Caco-2 (cell line): ENCODE measurements around the gene SPATA2L. TPM values are rescaled to one million over a fixed set of nuclear protein-coding genes. Genes with fewer than 3 reads are reported as not detected.

ENCODE experiments used
- BruUV-seq: library from RNA; stranded (reverse); fragments of 400-500 nt; replicated peaks from 2 replicates; lab custom pipeline; 2021; lab: Mats Ljungman, UMichigan
- CTCF ChIA-PET: fragments of 300-600 bp; sonication (Branson Sonifier 250); formaldehyde crosslinking; loops from one replicate; lab custom pipeline; 2022; ENCODE audit warnings: antibody characterized with exemption; lab: Charles Lee
- POLR2A ChIA-PET: fragments of 300-600 bp; sonication (Branson Sonifier 250); formaldehyde crosslinking; loops from one replicate; lab custom pipeline; 2022; ENCODE audit warnings: antibody characterized with exemption; lab: Charles Lee
- DNase-seq, 2 experiments: peaks; one replicate each; pipeline versions ENCODE4 v3.0.0 to v3.0.0-alpha.2; 2020 to 2022
- H3K27me3 ChIP-seq: replicated peaks from 2 replicates; pipeline ENCODE4 v1.6.0; 2011; ENCODE audit warnings: low read length; ENCODE audit not compliant: control insufficient read depth, insufficient read depth
- H3K36me3 ChIP-seq: 2 replicates; pipeline ENCODE4 v1.5.1; 2011; ENCODE audit warnings: low read length; ENCODE audit not compliant: control insufficient read depth, insufficient read depth
- H3K4me1 ChIP-seq: fragments of 250-450 bp; sonication (Bioruptor Pico); 2 replicates; pipeline ENCODE4 v1.5.1; 2020; ENCODE audit warnings: mild to moderate bottlenecking
- H3K4me3 ChIP-seq: 2 replicates; pipeline ENCODE4 v1.5.1; 2011; ENCODE audit warnings: low read depth, mild to moderate bottlenecking, control low read depth, low read length
- H3K9me3 ChIP-seq: fragments of 250-450 bp; sonication (Bioruptor Pico); 2 replicates; pipeline ENCODE4 v1.5.1; 2020; ENCODE audit warnings: mild to moderate bottlenecking, moderate library complexity
- H3K27ac Mint-ChIP-seq: one replicate; pipeline ENCODE4 v1.8.0; 2022; ENCODE audit warnings: mixed read lengths; ENCODE audit not compliant: unreplicated experiment
- H3K27me3 Mint-ChIP-seq: one replicate; pipeline ENCODE4 v1.8.0; 2022; ENCODE audit warnings: mixed read lengths; ENCODE audit not compliant: insufficient read depth, unreplicated experiment
- H3K36me3 Mint-ChIP-seq: one replicate; pipeline ENCODE4 v1.8.0; 2022; ENCODE audit warnings: mild to moderate bottlenecking, mixed read lengths; ENCODE audit not compliant: insufficient read depth, unreplicated experiment
- H3K4me1 Mint-ChIP-seq: one replicate; pipeline ENCODE4 v1.8.0; 2022; ENCODE audit warnings: low read depth, mixed read lengths; ENCODE audit not compliant: unreplicated experiment
- H3K4me3 Mint-ChIP-seq: one replicate; pipeline ENCODE4 v1.8.0; 2022; ENCODE audit warnings: mild to moderate bottlenecking, moderate library complexity, mixed read lengths; ENCODE audit not compliant: unreplicated experiment
- H3K9me3 Mint-ChIP-seq: one replicate; pipeline ENCODE4 v1.8.0; 2022; ENCODE audit warnings: mixed read lengths; ENCODE audit not compliant: unreplicated experiment
- CTCF ChIP-seq, 2 experiments: fragments of 200-600 bp in 1 of 2; IDR thresholded peaks; 1 replicate in 1 of 2; 2 replicates in 1 of 2; pipeline versions ENCODE4 v1.5.1 to v1.8.0; 2011 to 2022; ENCODE audit warnings: antibody characterized with exemption in 1 of 2, control low read depth in 1 of 2, inconsistent platforms in 1 of 2, low read depth in 1 of 2, low read length in 1 of 2, mild to moderate bottlenecking in 1 of 2, moderate library complexity in 1 of 2; ENCODE audit not compliant: insufficient read depth in 1 of 2, severe bottlenecking in 1 of 2, unreplicated experiment in 1 of 2
- intact Hi-C: fragments of 100-400 bp; cut with micrococcal nuclease; formaldehyde crosslinking; loops from one replicate; pipeline ENCODE4 v1.10.0; 2022; ENCODE audit not compliant: unreplicated experiment
- total RNA-seq: library from RNA; stranded (reverse); gene quantifications from 2 replicates; pipeline ENCODE4 v1.2.3, GENCODE V29; 2022

SPATA2L gene
- total RNA-seq, 1 experiment from 2014 or later, result 16.4 TPM

- CTCF ChIA-PET, result interaction anchor here (0.6 to 1.0 kb wide), 2 partner anchors 39 to 186 kb away, joined by 3 read pairs; no protein-coding TSS in a partner anchor
- no peaks in the 10 kb centered on the region for H3K4me1 ChIP-seq
- no peak overlapping the region for H3K4me3 ChIP-seq
- Mint-ChIP-seq H3K36me3 (peaks cover 100% of the 10 kb centered on the region), H3K4me1 (no peaks in the 10 kb centered on the region), H3K9me3 (no peaks in the 10 kb centered on the region), H3K27me3 (no peaks in the 10 kb centered on the region), H3K27ac (peak overlapping the region; percentile 19), H3K4me3 (no peak overlapping the region)
- no peaks in the 10 kb centered on the region for H3K27me3 ChIP-seq
- intact Hi-C loops, result no loop called here
- H3K9me3 ChIP-seq, result no peaks in the 10 kb centered on the region
- DNase-seq, result no peak
- BruUV-seq, result no TSS peak
- peaks cover 12% of the 10 kb centered on the region for H3K36me3 ChIP-seq
- no peak for TF ChIP-seq CTCF (IDR thresholded peaks at IDR 0.05; ENCODE audit: insufficient read depth in 1 of 2, low read depth in 1 of 2, low read length in 1 of 2, severe bottlenecking in 1 of 2, unreplicated experiment in 1 of 2)
- POLR2A ChIA-PET, result no interaction called here
Observed at GRCh38 chr16:89739383-89739782, 37.9 kb upstream of the SPATA2L start.

- POLR2A ChIA-PET, result no interaction called here
- TF ChIP-seq CTCF (IDR thresholded peaks at IDR 0.05; ENCODE audit: insufficient read depth in 1 of 2, low read depth in 1 of 2, low read length in 1 of 2, severe bottlenecking in 1 of 2, unreplicated experiment in 1 of 2), result no peak
- DNase-seq, result no peak
- H3K27ac Mint-ChIP-seq, result peak overlapping the region; percentile 19
- Histone ChIP-seq H3K9me3 (no peaks in the 10 kb centered on the region), H3K36me3 (peaks cover 12% of the 10 kb centered on the region), H3K4me3 (no peak overlapping the region), H3K27me3 (no peaks in the 10 kb centered on the region), H3K4me1 (no peaks in the 10 kb centered on the region)
- CTCF ChIA-PET, result interaction anchor here (0.5 to 1.0 kb wide), 4 partner anchors 37 to 187 kb away, joined by 3 to 8 read pairs (median 4); partner anchors contain the start of gene SPATA2L
- intact Hi-C loops, result no loop called here
- H3K4me1 Mint-ChIP-seq, result no peaks in the 10 kb centered on the region
- no peak overlapping the region for H3K4me3 Mint-ChIP-seq
- H3K27me3 Mint-ChIP-seq, result no peaks in the 10 kb centered on the region
- TSS peak; percentile 17 for BruUV-seq
- no peaks in the 10 kb centered on the region for H3K9me3 Mint-ChIP-seq
- H3K36me3 Mint-ChIP-seq, result peaks cover 100% of the 10 kb centered on the region
Observed at GRCh38 chr16:89738538-89739317, 37.2 kb upstream of the SPATA2L start.

- BruUV-seq, result no TSS peak
- Mint-ChIP-seq H3K9me3 (no peaks in the 10 kb centered on the region), H3K4me3 (no peak overlapping the region), H3K36me3 (peaks cover 100% of the 10 kb centered on the region), H3K27ac (peak overlapping the region; percentile 34), H3K4me1 (no peaks in the 10 kb centered on the region), H3K27me3 (no peaks in the 10 kb centered on the region)
- no peak for TF ChIP-seq CTCF (IDR thresholded peaks at IDR 0.05; ENCODE audit: insufficient read depth in 1 of 2, low read depth in 1 of 2, low read length in 1 of 2, severe bottlenecking in 1 of 2, unreplicated experiment in 1 of 2)
- no peaks in the 10 kb centered on the region for H3K9me3 ChIP-seq
- no peak overlapping the region for H3K4me3 ChIP-seq
- DNase-seq, result no peak
- POLR2A ChIA-PET, result no interaction called here
- intact Hi-C loops, result no loop called here
- H3K4me1 ChIP-seq, result no peaks in the 10 kb centered on the region
- H3K36me3 ChIP-seq, result peaks cover 13% of the 10 kb centered on the region
- H3K27me3 ChIP-seq, result no peaks in the 10 kb centered on the region
- CTCF ChIA-PET, result interaction anchor here (0.5 kb wide), 1 partner anchor 37 kb away, joined by 8 read pairs; the partner anchor contains the start of gene SPATA2L
Observed at GRCh38 chr16:89738072-89738377, 36.5 kb upstream of the SPATA2L start.
